Mesothelial cell of epicardium (in vitro differentiated cells): ENCODE results near the gene RALGPS1. TPM values are rescaled to one million over a fixed set of nuclear protein-coding genes. Genes with fewer than 3 reads are reported as not detected.

Experiments
- DNase-seq, 2 experiments: peaks; one replicate each; pipeline ENCODE4 v3.0.0; 2021; ENCODE audit warnings: low spot score in 2 of 2; ENCODE audit not compliant: unreplicated experiment in 2 of 2
- H3K27ac Mint-ChIP-seq: 2 replicates; pipeline ENCODE4 v1.8.0; 2021; ENCODE audit warnings: mixed read lengths
- H3K27me3 Mint-ChIP-seq: 2 replicates; pipeline ENCODE4 v1.8.0; 2021; ENCODE audit warnings: low read depth, mixed read lengths
- H3K36me3 Mint-ChIP-seq: 2 replicates; pipeline ENCODE4 v1.8.0; 2021; ENCODE audit warnings: mixed read lengths
- H3K4me1 Mint-ChIP-seq: 2 replicates; pipeline ENCODE4 v1.8.0; 2021; ENCODE audit warnings: mixed read lengths
- H3K4me3 Mint-ChIP-seq: 2 replicates; pipeline ENCODE4 v1.8.0; 2021; ENCODE audit warnings: mild to moderate bottlenecking, moderate library complexity, mixed read lengths
- H3K9me3 Mint-ChIP-seq: 2 replicates; pipeline ENCODE4 v1.8.0; 2021; ENCODE audit warnings: mixed read lengths
- total RNA-seq: library from RNA; stranded (reverse); gene quantifications from 3 replicates; pipeline ENCODE4 v1.2.1, GENCODE V29; 2021
- TF ChIP-seq, protein P1 (sequence below): fragments of 200-600 bp; sonication (generic); IDR thresholded peaks from one replicate; pipeline ENCODE4 v1.5.0; 2021; ENCODE audit warnings: antibody characterized with exemption; ENCODE audit not compliant: unreplicated experiment

RALGPS1 gene
- total RNA-seq, 1 donor from 2014 or later: 25.6 TPM

DNA sequence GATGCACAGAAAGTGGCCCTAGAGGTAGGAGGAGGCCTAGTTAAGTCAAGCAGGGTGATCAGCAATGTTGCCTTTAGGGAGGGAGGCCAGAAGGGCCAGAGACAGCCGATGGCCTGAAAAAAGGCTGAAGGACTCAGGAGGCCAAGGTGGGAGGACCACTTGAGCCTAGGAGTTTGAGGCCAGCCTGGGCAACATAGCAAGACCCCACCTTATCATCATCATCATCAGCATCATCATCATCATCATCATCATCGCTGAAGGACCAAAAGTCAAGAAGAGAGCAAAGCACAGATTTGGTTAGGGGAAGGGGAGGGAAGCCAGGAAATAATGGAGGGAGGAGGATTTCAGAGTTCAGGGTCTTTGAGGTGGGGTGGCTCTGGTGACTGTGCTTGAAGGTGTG, 74.3 kb downstream of the RALGPS1 start:
- Mint-ChIP-seq H3K36me3 (peaks cover 15% of the 10 kb centered on the region), H3K27ac (no peak overlapping the region), H3K9me3 (peaks cover 13% of the 10 kb centered on the region), H3K27me3 (no peaks in the 10 kb centered on the region), H3K4me3 (no peak overlapping the region), H3K4me1 (no peaks in the 10 kb centered on the region)
- DNase-seq: no peak
- TF ChIP-seq, protein P1, sequence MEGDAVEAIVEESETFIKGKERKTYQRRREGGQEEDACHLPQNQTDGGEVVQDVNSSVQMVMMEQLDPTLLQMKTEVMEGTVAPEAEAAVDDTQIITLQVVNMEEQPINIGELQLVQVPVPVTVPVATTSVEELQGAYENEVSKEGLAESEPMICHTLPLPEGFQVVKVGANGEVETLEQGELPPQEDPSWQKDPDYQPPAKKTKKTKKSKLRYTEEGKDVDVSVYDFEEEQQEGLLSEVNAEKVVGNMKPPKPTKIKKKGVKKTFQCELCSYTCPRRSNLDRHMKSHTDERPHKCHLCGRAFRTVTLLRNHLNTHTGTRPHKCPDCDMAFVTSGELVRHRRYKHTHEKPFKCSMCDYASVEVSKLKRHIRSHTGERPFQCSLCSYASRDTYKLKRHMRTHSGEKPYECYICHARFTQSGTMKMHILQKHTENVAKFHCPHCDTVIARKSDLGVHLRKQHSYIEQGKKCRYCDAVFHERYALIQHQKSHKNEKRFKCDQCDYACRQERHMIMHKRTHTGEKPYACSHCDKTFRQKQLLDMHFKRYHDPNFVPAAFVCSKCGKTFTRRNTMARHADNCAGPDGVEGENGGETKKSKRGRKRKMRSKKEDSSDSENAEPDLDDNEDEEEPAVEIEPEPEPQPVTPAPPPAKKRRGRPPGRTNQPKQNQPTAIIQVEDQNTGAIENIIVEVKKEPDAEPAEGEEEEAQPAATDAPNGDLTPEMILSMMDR: no peak

DNA sequence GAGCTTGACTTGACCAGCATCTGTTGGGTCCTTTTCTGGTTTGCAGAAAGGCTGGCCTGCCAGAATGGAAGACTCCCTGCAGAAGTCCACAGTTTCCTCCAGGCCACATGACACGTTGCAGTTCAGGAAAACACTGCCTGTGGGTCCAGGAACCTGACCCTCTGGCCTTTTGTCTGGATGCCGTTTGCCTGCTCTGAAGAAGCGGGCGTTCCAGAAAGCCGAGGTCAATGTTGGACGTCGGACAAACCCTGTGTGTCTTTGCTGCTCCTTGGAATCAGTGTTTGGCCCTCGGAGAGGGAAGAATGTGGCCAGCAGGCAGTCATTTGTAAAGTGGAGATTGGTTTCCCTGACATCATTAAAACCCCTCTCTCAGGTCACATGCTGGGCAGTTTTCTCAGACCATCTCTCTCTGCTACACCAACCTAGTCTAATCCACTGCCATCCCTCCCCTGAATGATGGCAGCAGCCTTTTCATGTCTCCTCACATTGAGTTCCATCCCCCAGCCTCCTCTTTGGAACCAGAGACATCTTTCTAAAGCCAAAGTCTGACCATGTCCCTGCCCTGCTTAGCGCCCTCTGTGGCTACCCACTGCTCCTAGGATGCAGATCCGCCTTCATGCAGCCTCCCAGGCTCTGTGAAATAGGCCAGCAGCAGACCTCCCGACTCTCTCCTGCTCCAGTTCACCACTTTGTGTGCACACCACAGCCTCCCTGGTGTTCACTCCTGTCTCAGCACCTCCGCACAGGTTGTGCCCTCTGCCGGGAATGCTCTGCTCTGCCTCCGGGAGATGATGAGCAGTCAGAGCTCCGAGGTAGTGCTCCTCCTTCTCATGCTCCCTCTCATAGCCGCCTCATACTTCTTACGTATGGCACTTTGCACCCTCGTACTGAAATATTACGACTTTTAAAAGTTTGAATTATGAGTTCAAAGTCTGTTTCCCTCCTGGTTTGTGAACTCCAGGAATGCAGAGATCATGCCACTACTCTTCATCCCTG, 75.6 kb downstream of the RALGPS1 start:
- Mint-ChIP-seq H3K36me3 (peaks cover 15% of the 10 kb centered on the region), H3K4me3 (no peak overlapping the region), H3K27ac (no peak overlapping the region), H3K27me3 (no peaks in the 10 kb centered on the region), H3K9me3 (peaks cover 17% of the 10 kb centered on the region), H3K4me1 (no peaks in the 10 kb centered on the region)
- TF ChIP-seq, protein P1: no peak
- DNase-seq: no peak

DNA sequence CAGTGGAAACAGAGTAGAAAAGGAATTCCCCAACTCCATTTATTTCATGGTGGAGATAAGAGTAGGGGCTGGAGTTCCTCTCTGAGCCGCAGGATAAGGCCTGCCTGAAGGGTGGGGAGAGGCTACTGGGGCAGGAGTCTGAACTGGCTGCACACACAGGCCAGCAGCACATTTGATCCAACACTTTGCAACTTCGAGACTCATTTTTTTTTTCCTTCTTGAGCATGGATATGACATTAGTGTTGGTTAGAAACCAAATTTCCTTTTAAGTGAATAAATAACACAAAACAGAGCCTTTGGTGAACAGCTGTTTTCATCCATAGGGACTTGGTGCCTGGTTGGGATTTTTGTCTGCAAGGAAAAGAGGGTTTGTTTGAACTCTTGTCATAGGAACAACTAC, 76.6 kb downstream of the RALGPS1 start:
- H3K27ac Mint-ChIP-seq: no peak overlapping the region
- H3K4me1 Mint-ChIP-seq: no peaks in the 10 kb centered on the region
- H3K9me3 Mint-ChIP-seq: peaks cover 21% of the 10 kb centered on the region
- H3K4me3 Mint-ChIP-seq: no peak overlapping the region
- H3K36me3 Mint-ChIP-seq: peaks cover 15% of the 10 kb centered on the region
- H3K27me3 Mint-ChIP-seq: peaks cover 1% of the 10 kb centered on the region
- no peak for DNase-seq
- TF ChIP-seq, protein P1: no peak

DNA sequence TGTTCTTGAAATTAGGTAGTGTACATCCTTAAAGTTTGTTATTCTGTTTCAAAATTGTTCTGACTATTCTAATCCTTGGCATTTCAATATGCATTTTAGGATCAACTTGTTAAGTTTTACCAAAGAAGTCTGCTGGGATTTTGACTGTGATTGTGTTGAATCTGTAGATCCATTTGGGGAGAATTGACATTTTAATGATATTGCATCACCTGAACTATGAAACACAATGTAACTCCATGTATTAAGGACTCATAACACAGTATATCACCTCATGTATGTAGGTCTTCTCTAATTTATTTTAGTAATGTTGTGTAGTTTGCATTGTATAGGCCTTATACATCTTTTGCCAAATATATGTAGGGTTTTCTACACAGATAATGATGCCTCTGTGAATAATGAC, 77.8 kb downstream of the RALGPS1 start:
- H3K4me1 Mint-ChIP-seq: no peaks in the 10 kb centered on the region
- DNase-seq: no peak
- H3K36me3 Mint-ChIP-seq: peaks cover 17% of the 10 kb centered on the region
- TF ChIP-seq, protein P1: no peak
- H3K27ac Mint-ChIP-seq: no peak overlapping the region
- peaks cover 1% of the 10 kb centered on the region for H3K27me3 Mint-ChIP-seq
- H3K4me3 Mint-ChIP-seq: no peak overlapping the region
- peaks cover 24% of the 10 kb centered on the region for H3K9me3 Mint-ChIP-seq

DNA sequence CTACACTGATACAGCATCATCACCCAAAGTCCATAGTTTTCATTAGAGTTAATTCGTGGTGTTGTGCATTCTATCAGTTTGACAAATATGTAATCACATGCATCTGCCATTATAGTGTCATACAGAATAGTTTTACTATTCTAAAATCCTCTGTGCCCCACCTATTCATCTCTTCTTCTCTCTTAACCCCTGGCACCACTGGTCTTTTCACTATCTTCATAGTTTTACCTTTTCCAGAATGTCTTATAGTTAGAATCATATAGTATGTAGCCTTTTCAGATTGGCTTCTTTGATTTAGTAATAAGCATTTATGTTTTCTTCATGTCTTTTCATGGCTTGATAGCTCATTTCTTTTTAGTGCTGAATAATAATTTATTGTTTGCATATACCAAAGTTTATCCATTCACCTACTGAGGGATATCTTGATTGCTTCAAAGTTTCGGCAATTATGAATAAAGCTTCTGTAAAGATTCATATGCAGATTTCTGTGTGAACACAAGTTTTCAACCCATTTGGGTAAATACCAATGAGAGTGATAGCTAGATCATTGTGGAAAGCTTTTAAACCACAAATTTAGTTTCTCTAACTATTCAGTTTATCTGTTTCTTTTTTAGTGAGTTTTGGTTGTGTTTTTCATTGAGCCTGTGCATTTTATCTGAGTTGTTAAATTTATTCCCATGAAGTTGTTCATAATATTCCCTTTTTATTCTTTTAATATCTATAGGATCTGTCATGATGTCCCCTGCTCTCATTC, 84.9 kb downstream of the RALGPS1 start:
- Mint-ChIP-seq H3K27me3 (peaks cover 1% of the 10 kb centered on the region), H3K4me3 (no peak overlapping the region), H3K9me3 (peaks cover 11% of the 10 kb centered on the region), H3K36me3 (peaks cover 2% of the 10 kb centered on the region), H3K27ac (no peak overlapping the region), H3K4me1 (no peaks in the 10 kb centered on the region)
- TF ChIP-seq, protein P1: no peak
- DNase-seq: no peak
